GM19193 (cell line): ENCODE results near the gene OR4C15.

Source experiments
- POLR2A ChIP-seq: IDR thresholded peaks from 4 replicates; pipeline ENCODE4 v1.6.1; 2011; ENCODE audit not compliant: insufficient read depth, insufficient read length; ENCODE audit errors: extremely low read depth

The OR4C15 gene

DNA sequence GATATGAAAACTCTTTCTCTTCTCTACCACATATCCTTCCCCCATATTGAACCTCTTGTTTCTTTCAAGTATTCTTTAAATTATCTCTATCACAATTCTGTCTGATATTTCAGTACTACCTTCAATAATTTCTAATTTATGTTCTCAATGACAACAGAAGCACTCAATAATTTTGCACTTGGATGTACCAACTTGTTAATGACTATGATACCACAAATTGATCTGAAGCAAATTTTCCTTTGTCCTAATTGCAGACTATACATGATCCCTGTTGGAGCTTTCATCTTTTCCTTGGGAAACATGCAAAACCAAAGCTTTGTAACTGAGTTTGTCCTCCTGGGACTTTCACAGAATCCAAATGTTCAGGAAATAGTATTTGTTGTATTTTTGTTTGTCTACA, at the start of gene OR4C15:
Gene OR4C15 (plus strand): TSS at position 301 of the 400 bp plus-strand sequence. CDS start 0 bp downstream, at position 301.
- TF ChIP-seq POLR2A: no peak

DNA sequence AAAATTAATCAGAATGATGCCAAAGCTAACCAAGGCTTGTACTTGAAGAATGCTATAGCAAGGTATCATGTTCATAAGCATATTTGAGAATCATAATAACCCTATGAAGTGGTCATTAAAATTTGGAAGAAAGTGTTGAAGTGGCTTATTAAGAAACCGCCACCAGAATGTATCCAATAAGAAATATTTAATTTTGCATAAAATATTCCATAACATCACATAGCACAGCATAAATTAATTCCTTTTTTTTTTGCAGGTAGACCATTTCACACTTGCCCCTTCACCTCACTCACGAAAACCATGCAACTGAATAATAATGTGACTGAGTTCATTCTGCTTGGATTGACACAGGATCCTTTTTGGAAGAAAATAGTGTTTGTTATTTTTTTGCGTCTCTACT, 17.6 kb downstream of the OR4C15 start, which contains the start of gene OR4C16:
Gene OR4C16 (plus strand): TSS at position 301 of the 400 bp plus-strand sequence. CDS start 0 bp downstream, at position 301.
- no peak for TF ChIP-seq POLR2A

DNA sequence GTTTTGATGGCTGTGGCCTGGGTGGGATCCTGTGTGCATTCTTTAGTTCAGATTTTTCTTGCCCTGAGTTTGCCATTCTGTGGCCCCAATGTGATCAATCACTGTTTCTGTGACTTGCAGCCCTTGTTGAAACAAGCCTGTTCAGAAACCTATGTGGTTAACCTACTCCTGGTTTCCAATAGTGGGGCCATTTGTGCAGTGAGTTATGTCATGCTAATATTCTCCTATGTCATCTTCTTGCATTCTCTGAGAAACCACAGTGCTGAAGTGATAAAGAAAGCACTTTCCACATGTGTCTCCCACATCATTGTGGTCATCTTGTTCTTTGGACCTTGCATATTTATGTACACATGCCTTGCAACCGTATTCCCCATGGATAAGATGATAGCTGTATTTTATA, 18.3 kb downstream of the OR4C15 start:
- TF ChIP-seq POLR2A: no peak
